ENCODE results near the gene UBA6. TPM values are rescaled to one million over a fixed set of nuclear protein-coding genes. Genes with fewer than 3 reads are reported as not detected.

The UBA6 gene
- total and polyA plus RNA-seq, 9 of the 15 experiments (the other 6 are each of a cell fraction or from before 2014, with no cell fraction given): 22.9 to 139 (median 94.6) TPM

GRCh38 chr4:67697860-67698687 lies 2.9 kb downstream of the UBA6 start (continued):
- TF ChIP-seq, protein P1, sequence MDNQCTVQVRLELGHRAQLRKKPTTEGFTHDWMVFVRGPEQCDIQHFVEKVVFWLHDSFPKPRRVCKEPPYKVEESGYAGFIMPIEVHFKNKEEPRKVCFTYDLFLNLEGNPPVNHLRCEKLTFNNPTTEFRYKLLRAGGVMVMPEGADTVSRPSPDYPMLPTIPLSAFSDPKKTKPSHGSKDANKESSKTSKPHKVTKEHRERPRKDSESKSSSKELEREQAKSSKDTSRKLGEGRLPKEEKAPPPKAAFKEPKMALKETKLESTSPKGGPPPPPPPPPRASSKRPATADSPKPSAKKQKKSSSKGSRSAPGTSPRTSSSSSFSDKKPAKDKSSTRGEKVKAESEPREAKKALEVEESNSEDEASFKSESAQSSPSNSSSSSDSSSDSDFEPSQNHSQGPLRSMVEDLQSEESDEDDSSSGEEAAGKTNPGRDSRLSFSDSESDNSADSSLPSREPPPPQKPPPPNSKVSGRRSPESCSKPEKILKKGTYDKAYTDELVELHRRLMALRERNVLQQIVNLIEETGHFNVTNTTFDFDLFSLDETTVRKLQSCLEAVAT (IDR thresholded peaks at IDR 0.05): peak in 1 of 2 experiments; percentile 35; a peak in 1 of 4 replicates
- peak; percentile 53; the same call in 1 of the 2 replicates for TF ChIP-seq TCF3 (CRISPR knock-in tag; IDR thresholded peaks at IDR 0.05)
- no peak for TF ChIP-seq ZNF444 (CRISPR knock-in tag; IDR thresholded peaks at IDR 0.05)
- no peak for TF ChIP-seq RHOXF2B (CRISPR knock-in tag; conservative IDR thresholded peaks at IDR 0.05)
- TF ChIP-seq NCOR1 (IDR thresholded peaks at IDR 0.05): peak; percentile 13; the same call in 1 of the 2 replicates
- no peak for TF ChIP-seq ATF7 (IDR thresholded peaks at IDR 0.05)
- TF ChIP-seq CEBPB (tag; IDR thresholded peaks at IDR 0.05): peak; percentile 97
- 0 out of 2 replicates have a peak, but pooled peaks have one; percentile 7 for TF ChIP-seq EP400 (IDR thresholded peaks at IDR 0.05)
- no peak; the same call in 1 of the 2 replicates for TF ChIP-seq EHMT2 (IDR thresholded peaks at IDR 0.05)
- TF ChIP-seq TRIM24 (IDR thresholded peaks at IDR 0.05): 0 out of 4 replicates have a peak, but pooled peaks of 1 of the 2 experiments have one; percentile 16
- no peak for TF ChIP-seq ZNF24 (IDR thresholded peaks at IDR 0.05)
- peak; percentile 30; the same call in 1 of the 2 replicates for TF ChIP-seq EP300 (IDR thresholded peaks at IDR 0.05; ENCODE audit: low read length)
- TF ChIP-seq HDAC8 (tag; IDR thresholded peaks at IDR 0.05): no peak
- no peak for TF ChIP-seq CEBPZ (IDR thresholded peaks at IDR 0.05; ENCODE audit: borderline replicate concordance, low read depth, low read length)
- TF ChIP-seq, protein P2, sequence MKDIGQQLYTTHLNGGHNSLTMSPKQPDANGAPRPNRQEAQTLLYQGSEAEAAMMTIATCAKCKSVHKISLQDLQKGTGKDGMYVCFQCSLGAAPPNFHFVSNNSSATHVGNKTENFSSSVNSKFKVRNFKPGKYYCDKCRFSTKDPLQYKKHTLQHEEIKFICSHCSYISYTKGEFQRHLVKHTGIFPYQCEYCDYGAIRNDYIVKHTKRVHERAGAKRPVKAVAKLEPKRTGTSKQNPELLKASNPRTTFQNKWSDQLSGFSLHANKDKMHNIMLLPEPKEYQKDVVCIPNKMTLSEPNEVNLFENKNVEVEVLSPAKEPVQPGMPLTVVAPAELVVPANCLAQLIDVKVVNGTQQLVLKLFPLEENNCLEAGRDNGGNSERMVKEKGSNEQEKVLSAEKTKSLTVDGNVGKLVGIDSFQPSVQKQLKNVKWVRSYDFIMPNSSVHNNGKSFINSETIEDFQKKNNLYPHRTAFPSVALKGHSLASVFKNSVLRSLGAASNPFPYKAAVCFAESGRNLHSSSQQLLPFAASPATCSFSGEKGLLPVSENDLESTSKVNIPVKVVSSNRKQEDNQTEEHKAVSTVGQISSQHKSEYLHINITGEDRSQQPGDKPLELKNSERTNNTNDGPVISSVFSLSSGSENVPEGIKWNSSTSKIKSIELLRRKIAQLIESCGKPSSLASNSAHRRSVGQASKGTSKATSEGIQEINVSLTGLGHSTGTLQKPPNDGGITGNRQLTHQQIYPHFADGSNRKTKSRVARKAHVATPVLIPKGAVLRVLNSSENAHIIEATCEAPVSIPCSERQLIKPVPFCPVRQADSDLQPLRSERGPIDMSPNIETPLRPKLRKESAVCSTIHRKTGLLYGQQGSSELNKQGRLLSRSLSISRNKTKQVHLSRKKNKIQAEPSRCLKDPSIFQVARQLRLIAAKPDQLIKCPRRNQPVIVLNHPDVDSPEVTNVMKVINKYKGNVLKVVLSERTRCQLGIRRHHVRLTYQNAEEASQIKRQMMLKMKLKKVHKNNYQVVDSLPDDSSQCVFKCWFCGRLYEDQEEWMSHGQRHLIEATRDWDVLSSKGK (CRISPR knock-in tag; IDR thresholded peaks at IDR 0.05): no peak
- TF ChIP-seq STAT5A (IDR thresholded peaks at IDR 0.05; ENCODE audit: borderline replicate concordance, low read length): peak; percentile 39; the same call in 1 of the 2 replicates

All from K562 (cell line).